ACC112 (cell line): ENCODE data around the gene TAAR2.
A peak's percentile ranks its signal among the peaks of the same experiment; 100 is the strongest.
"Not testable (repeated sequence)": the region's sequence is repeated elsewhere in the genome, so short reads cannot be mapped to it uniquely, and the experiment has no call there.

ENCODE experiments used
- H2AFZ ChIP-seq: fragments of 200-600 bp; sonication (generic); one replicate; pipeline ENCODE4 v1.6.0; 2017; ENCODE audit warnings: antibody characterized with exemption, low read length; ENCODE audit not compliant: unreplicated experiment
- H3K27ac ChIP-seq: fragments of 200-600 bp; sonication (generic); 2 replicates; pipeline ENCODE4 v1.5.1; 2014; ENCODE audit warnings: low read depth, mild to moderate bottlenecking, antibody characterized with exemption, low read length, moderate library complexity
- H3K27me3 ChIP-seq: fragments of 200-600 bp; sonication (generic); 2 replicates; pipeline ENCODE4 v1.6.1; 2014; ENCODE audit warnings: mild to moderate bottlenecking, antibody characterized with exemption, low read length, moderate library complexity, mixed read lengths; ENCODE audit not compliant: insufficient read depth
- H3K36me3 ChIP-seq: fragments of 200-600 bp; sonication (generic); 2 replicates; pipeline ENCODE4 v1.6.1; 2016; ENCODE audit warnings: mild to moderate bottlenecking, antibody characterized with exemption, low read length, moderate library complexity, mixed read lengths; ENCODE audit not compliant: insufficient read depth
- H3K4me1 ChIP-seq: fragments of 200-600 bp; sonication (generic); one replicate; pipeline ENCODE4 v1.6.1; 2016; ENCODE audit warnings: low read length, mixed read lengths; ENCODE audit not compliant: insufficient read depth, unreplicated experiment, control insufficient read depth
- H3K4me3 ChIP-seq: fragments of 200-600 bp; sonication (generic); 2 replicates; pipeline ENCODE4 v1.5.1; 2014; ENCODE audit warnings: mild to moderate bottlenecking, low read depth, low read length
- H3K79me2 ChIP-seq: fragments of 200-600 bp; sonication (generic); one replicate; pipeline ENCODE4 v1.6.0; 2016; ENCODE audit warnings: low read length; ENCODE audit not compliant: control insufficient read depth, unreplicated experiment, insufficient read depth

TAAR2 gene

GRCh38 chr6:132614554-132614953 lies 9.5 kb downstream of the TAAR2 start:
- Histone ChIP-seq H3K27me3 (peaks cover 41% of the 10 kb centered on the region), H2AFZ (no peak overlapping the region), H3K36me3 (no peaks in the 10 kb centered on the region), H3K4me1 (no peaks in the 10 kb centered on the region), H3K4me3 (peak overlapping the region; percentile 24; the same call in 1 of the 2 replicates), H3K79me2 (no peaks in the 10 kb centered on the region), H3K27ac (no peak overlapping the region)

GRCh38 chr6:132612449-132613108 lies 11.5 kb downstream of the TAAR2 start:
- H3K27ac ChIP-seq: no peak overlapping the region
- no peaks in the 10 kb centered on the region for H3K79me2 ChIP-seq
- H3K36me3 ChIP-seq: no peaks in the 10 kb centered on the region
- H3K4me1 ChIP-seq: no peaks in the 10 kb centered on the region
- peaks cover 27% of the 10 kb centered on the region for H3K27me3 ChIP-seq
- H2AFZ ChIP-seq: no peak overlapping the region
- no peak overlapping the region for H3K4me3 ChIP-seq

- Histone ChIP-seq H2AFZ (no peak overlapping the region), H3K27me3 (peaks cover 18% of the 10 kb centered on the region), H3K79me2 (no peaks in the 10 kb centered on the region), H3K27ac (no peak overlapping the region), H3K36me3 (no peaks in the 10 kb centered on the region), H3K4me1 (no peaks in the 10 kb centered on the region), H3K4me3 (no peak overlapping the region)
These were observed 12.5 kb downstream of the TAAR2 start for GRCh38 chr6:132611616-132612015.

- Histone ChIP-seq H3K27me3 (peaks cover 19% of the 10 kb centered on the region), H3K36me3 (no peaks in the 10 kb centered on the region), H3K79me2 (no peaks in the 10 kb centered on the region), H3K27ac (no peak overlapping the region), H3K4me3 (no peak overlapping the region), H2AFZ (no peak overlapping the region), H3K4me1 (no peaks in the 10 kb centered on the region)
These were observed 16.4 kb downstream of the TAAR2 start for GRCh38 chr6:132607544-132608233.

GRCh38 chr6:132604635-132605152 lies 19.4 kb downstream of the TAAR2 start:
- Histone ChIP-seq H3K79me2 (no peaks in the 10 kb centered on the region), H3K27me3 (peaks cover 25% of the 10 kb centered on the region), H3K4me1 (no peaks in the 10 kb centered on the region), H3K36me3 (no peaks in the 10 kb centered on the region), H2AFZ (no peak overlapping the region), H3K27ac (no peak overlapping the region), H3K4me3 (no peak overlapping the region)

- not testable (repeated sequence) for H3K79me2 ChIP-seq, H3K4me1 ChIP-seq, H3K36me3 ChIP-seq, H2AFZ ChIP-seq, H3K4me3 ChIP-seq, H3K27ac ChIP-seq
- H3K27me3 ChIP-seq: peaks cover 50% of the 10 kb centered on the region
These were observed 23.2 kb downstream of the TAAR2 start for GRCh38 chr6:132600900-132601299.

- Histone ChIP-seq H3K36me3 (no peaks in the 10 kb centered on the region), H3K4me3 (no peak overlapping the region), H3K4me1 (no peaks in the 10 kb centered on the region), H3K27ac (no peak overlapping the region), H3K79me2 (no peaks in the 10 kb centered on the region), H3K27me3 (peaks cover 60% of the 10 kb centered on the region), H2AFZ (no peak overlapping the region)
These were observed 25.6 kb downstream of the TAAR2 start for GRCh38 chr6:132598473-132598872.

- no peak overlapping the region for H3K27ac ChIP-seq
- no peaks in the 10 kb centered on the region for H3K4me1 ChIP-seq
- H3K27me3 ChIP-seq: peaks cover 82% of the 10 kb centered on the region
- H3K36me3 ChIP-seq: no peaks in the 10 kb centered on the region
- H2AFZ ChIP-seq: no peak overlapping the region
- no peaks in the 10 kb centered on the region for H3K79me2 ChIP-seq
- no peak overlapping the region for H3K4me3 ChIP-seq
These were observed 27.9 kb downstream of the TAAR2 start for GRCh38 chr6:132596201-132596600.

GRCh38 chr6:132592855-132593254 lies 31.2 kb downstream of the TAAR2 start:
- Histone ChIP-seq H3K79me2 (no peaks in the 10 kb centered on the region), H3K4me1 (no peaks in the 10 kb centered on the region), H2AFZ (no peak overlapping the region), H3K27me3 (peaks cover 80% of the 10 kb centered on the region), H3K27ac (no peak overlapping the region), H3K4me3 (no peak overlapping the region), H3K36me3 (no peaks in the 10 kb centered on the region)

GRCh38 chr6:132590362-132590761 lies 33.7 kb downstream of the TAAR2 start:
- no peak overlapping the region for H3K27ac ChIP-seq
- H3K79me2 ChIP-seq: no peaks in the 10 kb centered on the region
- no peak overlapping the region for H3K4me3 ChIP-seq
- no peaks in the 10 kb centered on the region for H3K36me3 ChIP-seq
- no peaks in the 10 kb centered on the region for H3K4me1 ChIP-seq
- H2AFZ ChIP-seq: no peak overlapping the region
- H3K27me3 ChIP-seq: peaks cover 70% of the 10 kb centered on the region

GRCh38 chr6:132589454-132589853 lies 34.6 kb downstream of the TAAR2 start, which contains the start of gene TAAR5:
Gene TAAR5 (minus strand): TSS chr6:132589741. CDS start chr6:132589686, 55 bp downstream.
- Histone ChIP-seq H3K79me2 (no peaks in the 10 kb centered on the region), H3K27ac (no peak within 1 kb of the TSS), H3K4me1 (no peaks in the 10 kb centered on the region), H3K36me3 (no peaks in the 10 kb centered on the region), H3K27me3 (peaks cover 69% of the 10 kb centered on the region), H2AFZ (no peak within 1 kb of the TSS), H3K4me3 (no peak within 1 kb of the TSS)
